SK-N-MC (cell line): ENCODE data around the gene KCNJ15.

Experiments
- EZH2 ChIP-seq: fragments of 200-600 bp; sonication (generic); IDR thresholded peaks from one replicate; pipeline ENCODE4 v1.6.1; 2017; ENCODE audit warnings: antibody characterized with exemption
- POLR2AphosphoS5 ChIP-seq: IDR thresholded peaks from 2 replicates; pipeline ENCODE4 v1.6.1; 2012; ENCODE audit warnings: mild to moderate bottlenecking, low read depth, low read length, borderline replicate concordance

GRCh38 chr21:38261851-38262250, 5.1 kb downstream of the KCNJ15 start:
- TF ChIP-seq POLR2AphosphoS5 (no peak), EZH2 (no peak)
